ENCODE data around the gene HEMK1.

Gene HEMK1

GRCh38 chr3:50532062-50532705 lies 37.1 kb upstream of the HEMK1 start:
- no peak overlapping the region for H2AFZ ChIP-seq (ENCODE audit: low read length)
- no peaks in the 10 kb centered on the region for H3K27me3 ChIP-seq (ENCODE audit: insufficient read depth, low read length, poor library complexity, severe bottlenecking)
- no peak overlapping the region for H3K4me3 ChIP-seq (ENCODE audit: low read length, poor library complexity, severe bottlenecking)
- no peak overlapping the region for H3K9ac ChIP-seq (ENCODE audit: low read depth, low read length, poor library complexity, severe bottlenecking)
- no peak overlapping the region for H3K4me2 ChIP-seq (ENCODE audit: low read depth, low read length, poor library complexity, severe bottlenecking)
- TF ChIP-seq EZH2phosphoT487 (IDR thresholded peaks at IDR 0.05; ENCODE audit: borderline replicate concordance): no peak
- TF ChIP-seq CTCF (conservative IDR thresholded peaks at IDR 0.05; ENCODE audit: low read length): no peak
- H3K36me3 ChIP-seq (ENCODE audit: insufficient read depth, low read length): no peaks in the 10 kb centered on the region
- no peaks in the 10 kb centered on the region for H4K20me1 ChIP-seq (ENCODE audit: insufficient read depth, low read length, poor library complexity, severe bottlenecking)
- no peaks in the 10 kb centered on the region for H3K9me3 ChIP-seq (ENCODE audit: insufficient read depth, low read depth, low read length)
- no peaks in the 10 kb centered on the region for H3K79me2 ChIP-seq (ENCODE audit: insufficient read depth, low read length)
- H3F3A ChIP-seq (ENCODE audit: low read depth): no peaks in the 10 kb centered on the region
- H3K9me2 ChIP-seq (replicated peaks; ENCODE audit: low read depth, low read length): no peaks in the 10 kb centered on the region
- H3K4me1 ChIP-seq (ENCODE audit: insufficient read depth, low read length, poor library complexity, severe bottlenecking): no peaks in the 10 kb centered on the region

GRCh38 chr3:50533316-50533715 lies 36.0 kb upstream of the HEMK1 start:
- no peaks in the 10 kb centered on the region for H4K20me1 ChIP-seq (ENCODE audit: insufficient read depth, low read length, poor library complexity, severe bottlenecking)
- no peaks in the 10 kb centered on the region for H3K27me3 ChIP-seq (ENCODE audit: insufficient read depth, low read length, poor library complexity, severe bottlenecking)
- H3K4me2 ChIP-seq (ENCODE audit: low read depth, low read length, poor library complexity, severe bottlenecking): no peak overlapping the region

GRCh38 chr3:50533807-50534461 lies 35.4 kb upstream of the HEMK1 start:
- no peaks in the 10 kb centered on the region for H3K79me2 ChIP-seq (ENCODE audit: insufficient read depth, low read length)
- H3K9me2 ChIP-seq (replicated peaks; ENCODE audit: low read depth, low read length): no peaks in the 10 kb centered on the region
- TF ChIP-seq CTCF (conservative IDR thresholded peaks at IDR 0.05; ENCODE audit: low read length): no peak
- H3K4me1 ChIP-seq (ENCODE audit: insufficient read depth, low read length, poor library complexity, severe bottlenecking): no peaks in the 10 kb centered on the region
- no peak overlapping the region for H2AFZ ChIP-seq (ENCODE audit: low read length)
- no peak overlapping the region for H3K9ac ChIP-seq (ENCODE audit: low read depth, low read length, poor library complexity, severe bottlenecking)
- H3K36me3 ChIP-seq (ENCODE audit: insufficient read depth, low read length): no peaks in the 10 kb centered on the region
- no peaks in the 10 kb centered on the region for H4K20me1 ChIP-seq (ENCODE audit: insufficient read depth, low read length, poor library complexity, severe bottlenecking)
- H3K27me3 ChIP-seq (ENCODE audit: insufficient read depth, low read length, poor library complexity, severe bottlenecking): no peaks in the 10 kb centered on the region
- no peaks in the 10 kb centered on the region for H3K9me3 ChIP-seq (ENCODE audit: insufficient read depth, low read depth, low read length)
- H3F3A ChIP-seq (ENCODE audit: low read depth): no peaks in the 10 kb centered on the region
- no peak overlapping the region for H3K4me3 ChIP-seq (ENCODE audit: low read length, poor library complexity, severe bottlenecking)
- H3K4me2 ChIP-seq (ENCODE audit: low read depth, low read length, poor library complexity, severe bottlenecking): no peak overlapping the region

More at GRCh38 chr3:50533316-50533715, 36.0 kb upstream of the HEMK1 start:
- H3K9me3 ChIP-seq (ENCODE audit: insufficient read depth, low read depth, low read length): no peaks in the 10 kb centered on the region
- no peaks in the 10 kb centered on the region for H3K4me1 ChIP-seq (ENCODE audit: insufficient read depth, low read length, poor library complexity, severe bottlenecking)
- H3K9ac ChIP-seq (ENCODE audit: low read depth, low read length, poor library complexity, severe bottlenecking): no peak overlapping the region
- no peak for TF ChIP-seq CTCF (conservative IDR thresholded peaks at IDR 0.05; ENCODE audit: low read length)
- TF ChIP-seq EZH2phosphoT487 (IDR thresholded peaks at IDR 0.05; ENCODE audit: borderline replicate concordance): no peak
- no peaks in the 10 kb centered on the region for H3F3A ChIP-seq (ENCODE audit: low read depth)
- H3K9me2 ChIP-seq (replicated peaks; ENCODE audit: low read depth, low read length): no peaks in the 10 kb centered on the region
- no peak overlapping the region for H2AFZ ChIP-seq (ENCODE audit: low read length)
- no peaks in the 10 kb centered on the region for H3K79me2 ChIP-seq (ENCODE audit: insufficient read depth, low read length)
- H3K4me3 ChIP-seq (ENCODE audit: low read length, poor library complexity, severe bottlenecking): no peak overlapping the region
- H3K36me3 ChIP-seq (ENCODE audit: insufficient read depth, low read length): no peaks in the 10 kb centered on the region

Measured in Loucy (cell line).